ENCODE measurements around the gene IL2RA.

DNA sequence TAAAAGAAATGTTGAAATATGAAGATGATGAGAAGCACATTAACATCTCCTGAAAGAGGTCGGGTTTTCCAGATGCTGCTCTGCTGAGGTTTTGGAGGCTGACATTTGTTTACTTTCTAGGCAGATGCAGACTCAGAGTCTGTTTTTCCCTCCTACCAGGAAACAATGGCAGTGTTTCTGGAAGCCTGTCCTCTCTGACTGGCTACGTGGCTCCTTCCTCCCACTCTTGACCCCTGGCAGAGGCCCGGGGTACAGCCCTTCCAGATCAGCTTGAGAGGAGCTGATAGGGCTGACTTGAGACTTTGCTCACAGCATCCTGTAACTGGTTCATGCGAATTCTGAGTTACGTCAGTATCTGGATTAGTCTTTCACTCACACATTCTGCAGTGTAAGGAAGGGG is 43.7 kb downstream of the IL2RA start:
- TF ChIP-seq CTCF (IDR thresholded peaks at IDR 0.05) (no peak), POLR2A (IDR thresholded peaks at IDR 0.05) (no peak), POLR2AphosphoS5 (IDR thresholded peaks at IDR 0.05) (no peak)

All from breast epithelium (tissue), 3 donors.